RKO (cell line): ENCODE measurements around the gene CORO2B.

Source experiments
- DNase-seq: peaks from one replicate; pipeline ENCODE4 v3.0.0-alpha.2; 2016; ENCODE audit warnings: low spot score

CORO2B gene

GRCh38 chr15:68574046-68574445 lies 4.7 kb upstream of the CORO2B start:
- no peak for DNase-seq

DNA sequence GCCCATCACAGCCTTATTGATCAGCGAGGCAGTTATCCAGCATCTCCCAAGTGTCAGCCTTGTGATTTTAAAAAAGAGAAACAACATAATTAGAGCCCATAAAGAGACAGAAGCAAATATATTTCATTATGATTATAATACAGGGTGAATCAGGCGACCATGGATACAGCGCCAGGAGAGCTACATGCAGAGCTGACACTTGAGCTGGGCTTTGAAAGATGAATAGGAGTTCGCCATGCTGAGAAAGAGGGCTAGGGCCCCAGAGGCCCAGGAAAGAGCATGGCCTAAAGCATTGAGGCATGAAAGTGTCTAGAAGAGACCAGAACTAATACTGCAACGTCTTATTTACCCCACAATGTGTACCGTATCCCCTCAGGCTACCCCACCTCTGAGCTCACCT lies 4.2 kb upstream of the CORO2B start:
- no peak for DNase-seq

DNA sequence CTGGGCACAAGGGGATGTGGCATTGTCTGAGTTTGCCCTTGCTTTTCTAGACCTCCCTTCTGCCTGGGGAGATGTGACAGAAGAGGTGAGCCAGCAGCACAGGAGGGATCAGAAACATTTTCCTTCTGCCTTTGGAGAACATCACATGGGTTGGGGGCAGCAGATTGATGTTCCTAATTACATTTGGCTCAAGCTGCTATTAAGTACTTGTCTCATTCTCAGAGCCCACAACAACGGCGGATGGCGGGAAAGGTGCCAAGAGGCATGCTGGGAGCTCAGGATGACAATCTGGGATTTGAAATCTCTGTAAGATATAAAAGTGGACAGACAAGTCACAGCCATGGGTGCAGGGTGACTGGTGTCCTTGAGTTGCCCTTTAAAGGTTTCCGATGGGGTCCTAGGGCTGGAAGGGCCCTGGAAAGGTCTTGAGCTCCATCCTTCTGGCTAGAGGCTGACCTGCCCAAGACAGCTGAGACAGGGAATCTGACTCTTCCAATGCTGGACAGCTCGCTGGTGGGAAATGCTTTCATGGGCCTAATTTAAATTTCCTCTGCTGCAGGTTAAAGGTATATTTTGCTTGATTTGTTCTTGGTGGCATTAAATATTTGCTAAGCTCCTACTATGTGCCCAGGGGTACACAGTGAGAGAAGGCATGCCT lies 2.4 kb upstream of the CORO2B start:
- DNase-seq = no peak

- DNase-seq = peak; percentile 66
Observed at GRCh38 chr15:68578175-68578979, 416 bp upstream of the CORO2B start.

DNA sequence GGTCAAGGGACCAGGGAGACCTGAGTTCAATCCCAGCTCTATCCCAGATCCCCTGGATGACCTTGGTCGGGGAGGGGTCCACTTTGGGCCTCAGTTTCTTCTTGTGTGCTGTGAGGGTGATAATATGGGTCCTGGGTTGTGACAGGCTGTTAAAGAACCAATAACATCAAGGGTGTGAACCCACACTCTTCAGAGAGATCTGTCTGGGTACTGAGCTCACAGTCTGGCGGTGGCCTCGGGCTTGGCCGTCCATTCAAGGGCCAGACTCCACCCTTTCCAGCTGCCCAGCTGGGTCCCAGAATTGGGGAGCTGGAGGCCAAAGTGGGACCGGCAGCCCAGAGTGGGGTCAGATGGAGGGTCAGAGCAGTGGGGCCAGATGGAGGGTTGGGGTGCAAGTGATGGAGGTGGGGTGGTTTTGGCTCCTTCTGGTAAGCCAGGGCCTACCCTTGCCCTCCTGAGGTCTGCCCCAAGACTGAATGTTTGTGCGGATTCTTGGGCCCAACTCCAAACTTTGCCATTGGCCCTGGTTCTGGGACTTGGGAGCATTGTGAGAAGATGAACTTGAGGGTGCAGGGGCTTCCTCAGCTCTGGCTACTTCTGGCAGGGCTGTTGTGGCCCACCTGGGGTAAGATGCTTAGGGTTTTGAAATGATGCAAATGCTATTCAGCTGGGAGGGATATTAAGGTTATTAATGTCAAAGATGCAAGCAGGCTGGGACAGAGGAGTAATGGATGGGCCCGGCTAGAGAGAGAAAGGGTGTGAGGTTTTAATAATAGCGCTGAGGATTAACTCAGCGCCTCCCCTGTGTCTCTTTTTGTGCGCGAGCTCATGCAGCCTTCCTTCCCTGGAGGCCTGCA lies 1.5 kb downstream of the CORO2B start:
- peak; percentile 13 for DNase-seq

DNA sequence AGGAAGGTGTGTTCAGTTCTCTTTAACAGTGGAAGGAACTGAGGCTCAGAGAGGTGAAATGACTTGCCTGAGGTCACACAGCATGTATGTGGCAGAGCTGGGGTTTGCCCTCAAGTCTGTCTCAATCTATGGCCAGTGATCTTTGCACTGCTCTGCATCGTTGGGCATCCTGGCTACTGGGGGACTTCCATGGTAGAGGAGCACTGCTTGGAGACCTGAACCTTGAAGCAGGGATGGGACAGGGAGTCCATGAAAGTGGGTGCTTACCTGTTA lies 2.0 kb downstream of the CORO2B start:
- no peak for DNase-seq

- no peak for DNase-seq
Observed at GRCh38 chr15:68581725-68582124, 2.9 kb downstream of the CORO2B start.

GRCh38 chr15:68582236-68582635 lies 3.4 kb downstream of the CORO2B start:
- DNase-seq = no peak

- no peak for DNase-seq
Observed at GRCh38 chr15:68582864-68583263, 4.1 kb downstream of the CORO2B start.

GRCh38 chr15:68583321-68583720 lies 4.5 kb downstream of the CORO2B start:
- no peak for DNase-seq

DNA sequence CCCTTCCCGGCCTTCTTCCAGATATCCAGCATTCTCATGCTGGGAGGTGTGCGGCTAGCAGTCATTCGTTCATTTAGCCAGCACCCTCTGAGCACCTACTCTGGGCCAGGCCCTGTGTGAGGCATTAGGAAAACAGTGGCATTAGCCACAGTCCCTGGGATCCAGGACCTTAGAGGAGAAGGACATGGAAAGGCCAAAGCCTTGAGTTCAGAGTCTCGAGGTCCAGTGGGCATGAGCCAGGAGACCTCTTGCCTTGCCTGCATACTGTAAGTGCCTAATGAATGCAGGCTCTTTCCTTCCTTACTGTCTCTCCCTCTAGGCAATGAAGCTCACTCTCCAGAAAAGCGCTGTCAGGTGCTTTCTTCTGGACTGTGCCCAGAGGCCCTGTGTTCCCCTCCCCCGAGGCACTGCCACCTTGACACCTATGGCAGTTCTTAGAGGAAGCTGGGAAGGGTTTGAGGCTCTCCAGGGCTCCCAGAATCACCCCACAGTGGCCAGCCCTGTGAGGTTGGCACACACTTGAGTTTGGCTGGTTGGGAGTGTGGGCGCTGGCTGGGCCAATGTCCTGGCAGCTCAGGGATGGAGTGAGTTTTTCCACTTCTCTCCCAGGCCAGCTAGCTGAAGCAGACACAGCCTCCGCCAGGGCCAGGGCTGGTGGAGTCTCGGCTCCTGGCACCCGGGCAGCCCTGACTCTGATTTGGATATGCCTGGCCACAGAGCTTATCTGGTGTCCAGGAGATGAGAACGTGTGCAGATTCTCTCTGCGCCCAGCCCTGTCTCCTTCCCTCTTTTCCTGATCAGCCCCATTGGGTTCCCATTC lies 5.4 kb downstream of the CORO2B start:
- DNase-seq = no peak

DNA sequence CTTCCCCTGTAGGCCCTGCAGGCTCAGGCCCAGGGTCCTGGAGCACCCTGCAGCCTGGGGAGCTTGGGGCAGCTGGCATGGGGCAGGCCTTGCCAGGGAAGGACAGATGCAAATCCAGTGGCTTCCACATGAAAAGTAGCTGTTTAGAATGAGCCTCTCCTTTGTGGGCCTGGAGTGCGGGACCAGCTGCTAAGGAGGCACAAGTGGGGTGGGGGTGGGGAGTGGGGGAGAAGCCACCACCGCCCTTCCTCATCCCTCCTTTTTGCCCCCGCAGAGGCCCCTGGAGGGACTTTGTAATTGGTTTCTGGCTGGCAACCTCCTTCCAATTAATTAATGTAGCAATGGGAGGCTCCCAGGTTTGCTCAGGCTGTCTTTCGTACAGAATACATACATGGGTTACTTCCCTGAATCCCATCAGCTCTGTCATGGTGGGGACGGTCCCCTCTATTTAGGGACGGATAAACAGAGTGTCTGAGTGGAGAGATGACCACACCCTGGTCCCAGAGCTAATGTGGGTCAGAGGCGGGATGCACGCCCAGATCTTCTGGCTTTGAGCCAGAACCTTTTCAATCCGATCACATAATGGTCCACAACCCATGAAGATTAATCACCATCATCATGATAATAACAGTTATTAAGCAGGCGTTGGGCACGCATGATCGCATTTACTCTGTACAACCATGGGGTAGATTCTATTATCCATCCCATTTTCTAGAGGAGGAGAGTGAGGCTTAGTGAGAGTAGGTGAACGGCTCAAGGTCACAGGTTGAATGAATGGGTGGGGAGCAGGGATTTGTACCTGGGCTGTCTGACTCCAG lies 6.2 kb downstream of the CORO2B start:
- DNase-seq = no peak

GRCh38 chr15:68585574-68586273 lies 6.9 kb downstream of the CORO2B start:
- no peak for DNase-seq

GRCh38 chr15:68586274-68586961 lies 7.6 kb downstream of the CORO2B start:
- DNase-seq = peak; percentile 99

DNA sequence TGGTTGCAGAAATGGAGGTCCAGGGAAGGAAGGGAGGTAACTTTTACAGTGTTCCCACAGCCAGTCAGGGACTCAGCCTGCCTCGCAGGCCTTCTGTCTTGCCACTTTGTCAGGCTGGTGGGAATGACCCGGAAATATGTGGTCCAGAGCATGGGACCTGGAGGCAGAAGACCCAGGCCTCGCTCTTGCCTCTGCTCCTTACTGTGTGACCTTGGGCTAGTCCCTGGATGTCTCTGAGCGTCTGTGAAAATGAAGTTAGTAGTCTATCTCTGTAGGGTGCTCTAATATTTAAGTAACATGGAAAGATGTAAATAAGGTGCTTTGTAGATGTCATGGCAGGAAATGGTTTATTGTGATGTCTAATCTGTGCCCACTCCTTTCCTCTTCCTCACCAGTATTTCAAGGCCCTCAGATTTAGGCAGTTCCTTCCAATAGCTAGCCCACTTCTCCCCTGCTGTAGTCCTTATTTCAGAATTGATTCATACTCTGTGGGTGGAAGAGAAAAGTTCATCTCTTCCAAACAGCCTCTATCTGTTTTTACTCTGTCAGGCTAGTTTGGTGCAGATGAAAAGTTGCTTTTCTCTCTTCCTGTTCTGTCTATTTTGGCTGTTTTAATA lies 9.1 kb downstream of the CORO2B start:
- no peak for DNase-seq

DNA sequence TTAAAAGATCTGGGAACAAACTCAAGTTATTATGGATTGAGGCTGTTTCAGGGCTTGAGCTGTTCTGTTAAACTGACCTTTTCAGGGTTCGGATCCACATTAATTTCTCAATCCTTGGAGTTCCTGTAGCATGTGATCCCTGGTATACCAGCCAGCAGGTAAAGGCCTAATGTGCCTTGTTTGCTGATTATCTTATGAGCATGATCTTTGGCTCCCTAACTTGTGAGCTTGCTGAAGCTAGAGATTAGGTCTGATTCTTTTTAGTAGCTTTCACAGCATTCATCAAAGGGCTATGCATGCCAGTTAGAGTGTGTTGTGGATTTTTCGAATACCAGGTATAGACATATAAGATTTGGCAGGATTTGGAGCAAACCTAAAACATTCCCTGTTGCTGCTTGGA lies 10.3 kb downstream of the CORO2B start:
- DNase-seq = no peak

- DNase-seq = no peak
Observed at GRCh38 chr15:68589783-68590710, 11.3 kb downstream of the CORO2B start.

- no peak for DNase-seq
Observed at GRCh38 chr15:68590721-68591389, 12.1 kb downstream of the CORO2B start.
